HepG2 (cell line): ENCODE measurements around the gene QSOX1. TPM values are rescaled to one million over a fixed set of nuclear protein-coding genes. Genes with fewer than 3 reads are reported as not detected.

ENCODE experiments used
- ATAC-seq: fragments of 200-7000 bp; cut with Tn5 transposase; 3 replicates; pipeline ENCODE4 v1.9.1; 2020; ENCODE audit warnings: mild to moderate bottlenecking, moderate library complexity
- BruUV-seq: library from RNA; stranded (reverse); fragments of 400-500 nt; replicated peaks from 2 replicates; lab custom pipeline; 2021; lab: Mats Ljungman, UMichigan
- CTCF ChIA-PET: fragments of 300-600 bp; formaldehyde crosslinking; extraction: SDS; loops from one replicate; lab custom pipeline; 2021; ENCODE audit warnings: low total read pairs, inconsistent platforms, low intra/inter-chr PET ratio; lab: Yijun Ruan, JAX
- POLR2A ChIA-PET: fragments of 350-600 bp; sonication (Branson Sonifier 250); formaldehyde crosslinking; loops from one replicate; lab custom pipeline; 2020; ENCODE audit warnings: antibody characterized with exemption, inconsistent platforms; lab: Yijun Ruan, JAX
- DNase-seq: peaks from one replicate; pipeline ENCODE4 v3.0.0-alpha.2; 2015; ENCODE audit warnings: low spot score
- FAIRE-seq: peaks from 3 replicates; lab custom pipeline; 2011; peaks lifted over from hg19 to GRCh38; lab: Jason Lieb, UNC
- H2AFZ ChIP-seq: one replicate; pipeline ENCODE4 v1.6.1; 2011; ENCODE audit warnings: low read length, inconsistent platforms
- H3K27ac ChIP-seq: fragments of 300-600 bp; 3 replicates; pipeline ENCODE4 v1.8.0; 2011; ENCODE audit warnings: mixed run types, mild to moderate bottlenecking, mixed read lengths, low read length, inconsistent platforms; ENCODE audit not compliant: insufficient read depth; ENCODE audit errors: extremely low read length
- H3K27me3 ChIP-seq, 2 experiments: fragments of 200-600 bp in 1 of 2; 2 replicates in 1 of 2; 3 replicates in 1 of 2; pipeline versions ENCODE4 v1.6.0 to v1.8.0; 2011; ENCODE audit warnings: low read length in 2 of 2, mild to moderate bottlenecking in 2 of 2, moderate library complexity in 2 of 2, inconsistent platforms in 1 of 2; ENCODE audit not compliant: insufficient read depth in 2 of 2, control insufficient read depth in 1 of 2
- H3K36me3 ChIP-seq, 2 experiments: fragments of 200-600 bp in 1 of 2; replicated peaks in 1 of 2; 2 replicates in 1 of 2; 3 replicates in 1 of 2; pipeline versions ENCODE4 v1.5.1 to v1.8.0; 2011; ENCODE audit warnings: low read length in 2 of 2, inconsistent platforms in 1 of 2; ENCODE audit not compliant: insufficient read depth in 2 of 2, control insufficient read depth in 1 of 2
- H3K4me1 ChIP-seq: 2 replicates; pipeline ENCODE4 v1.5.1; 2012; ENCODE audit warnings: low read length, inconsistent platforms; ENCODE audit not compliant: insufficient read depth
- H3K4me2 ChIP-seq: 2 replicates; pipeline ENCODE4 v1.6.0; 2011; ENCODE audit warnings: low read depth, low read length, inconsistent platforms
- H3K4me3 ChIP-seq, 3 experiments: fragments of 200-600 bp in 1 of 3; sonication (generic), shearing (Covaris generic) in 1 of 3; replicated peaks in 1 of 3; 2 replicates each; pipeline ENCODE4 v1.5.1; 2011 to 2016; ENCODE audit warnings: low read length in 3 of 3, inconsistent platforms in 2 of 3, low read depth in 2 of 3, mild to moderate bottlenecking in 2 of 3, control low read depth in 1 of 3, mixed read lengths in 1 of 3; ENCODE audit not compliant: insufficient read depth in 1 of 3
- H3K79me2 ChIP-seq: one replicate; pipeline ENCODE4 v1.6.1; 2011; ENCODE audit warnings: low read length, inconsistent platforms; ENCODE audit not compliant: insufficient read depth
- H3K9ac ChIP-seq: 2 replicates; pipeline ENCODE4 v1.6.0; 2011; ENCODE audit warnings: mild to moderate bottlenecking, low read depth, low read length, inconsistent platforms; ENCODE audit not compliant: insufficient read depth
- H3K9me3 ChIP-seq: 2 replicates; pipeline ENCODE4 v1.5.1; 2012; ENCODE audit warnings: mild to moderate bottlenecking, low read length
- H4K20me1 ChIP-seq: 2 replicates; pipeline ENCODE4 v1.6.0; 2011; ENCODE audit warnings: inconsistent platforms, mild to moderate bottlenecking, low read length, moderate library complexity; ENCODE audit not compliant: insufficient read depth
- ARID5B ChIP-seq: IDR thresholded peaks from 2 replicates; pipeline ENCODE4 v1.4.0; 2020; ENCODE audit warnings: mild to moderate bottlenecking, missing genetic modification reagents
- ATRX ChIP-seq: sonication (generic); formaldehyde crosslinking; IDR thresholded peaks from 2 replicates; pipeline ENCODE4 v1.4.0; 2020; ENCODE audit warnings: missing genetic modification reagents, borderline replicate concordance
- FIP1L1 ChIP-seq: fragments of 200-400 bp; formaldehyde crosslinking; IDR thresholded peaks from 2 replicates; pipeline ENCODE4 v1.6.1; 2018; ENCODE audit warnings: low read depth, mild to moderate bottlenecking, low read length, moderate library complexity, borderline replicate concordance; ENCODE audit not compliant: insufficient read depth
- FOXM1 ChIP-seq: sonication (generic); formaldehyde crosslinking; IDR thresholded peaks from 2 replicates; pipeline ENCODE4 v1.5.0; 2020; ENCODE audit warnings: missing genetic modification reagents
- GPBP1L1 ChIP-seq: sonication (generic); formaldehyde crosslinking; IDR thresholded peaks from 2 replicates; pipeline ENCODE4 v1.5.0; 2020; ENCODE audit warnings: mild to moderate bottlenecking, missing genetic modification reagents
- HMGA1 ChIP-seq: sonication (generic); formaldehyde crosslinking; conservative IDR thresholded peaks from 2 replicates; pipeline ENCODE4 v1.4.0; 2020; ENCODE audit warnings: missing genetic modification reagents
- MED8 ChIP-seq: sonication (generic); formaldehyde crosslinking; IDR thresholded peaks from 2 replicates; pipeline ENCODE4 v1.8.1; 2023; ENCODE audit warnings: mild to moderate bottlenecking, missing genetic modification reagents; ENCODE audit not compliant: insufficient replicate concordance
- ZNF792 ChIP-seq: IDR thresholded peaks from 2 replicates; pipeline ENCODE4 v1.6.1; 2016
- WGBS: methylation state at CpG from one replicate; pipeline ENCODE4 v1.1.6; 2017; ENCODE audit warnings: low lambda C conversion rate; 5-methylcytosine and 5-hydroxymethylcytosine counted together
- in situ Hi-C: cut with HindIII; loops from 2 replicates; pipeline ENCODE4 v1.10.0; 2017; ENCODE audit warnings: low pct_unique_long_range_greater_than_20kb; ENCODE audit not compliant: extremely low pct_ligation_motif_present
- intact Hi-C: fragments of 100-400 bp; cut with micrococcal nuclease; formaldehyde crosslinking; loops from one replicate; pipeline ENCODE4 v1.10.0; 2022; ENCODE audit not compliant: unreplicated experiment
- polyA plus RNA-seq, 8 experiments: library from polyadenylated mRNA; depleted of rRNA in 3 of 8; stranded (reverse) in 7 of 8; unstranded in 1 of 8; fragments of >200 nt; fragmentation: Illumina TruSeq in 4 of 8; extraction: Trizol in 4 of 8; gene quantifications; 2 replicates each; pipeline versions ENCODE4 v1.2.1 to v1.2.3, GENCODE V29; 2011 to 2016; ENCODE audit warnings: low read depth in 4 of 8, missing spikeins in 1 of 8, mixed read lengths in 1 of 8; ENCODE audit not compliant: insufficient read depth in 1 of 8
- total RNA-seq, 5 experiments: library from RNA; depleted of rRNA; stranded (reverse); fragments of >200 nt; fragmentation: Illumina TruSeq; extraction: Trizol; gene quantifications; 2 replicates each; pipeline ENCODE4 v1.2.3, GENCODE V29; 2016; ENCODE audit warnings: low read depth in 1 of 5

Gene QSOX1
- total and polyA plus RNA-seq, 2 of the 13 experiments (the other 11 are each of a cell fraction or from before 2014, with no cell fraction given) = 6.8 to 40.2 TPM

- ChIA-PET CTCF (no interaction called here), POLR2A (interaction anchor here (0.9 kb wide), 1 partner anchor 10 kb away, joined by 4 read pairs; no protein-coding TSS in a partner anchor)
- DNase-seq (no peak), FAIRE-seq (no peak), ATAC-seq (no peak)
- Histone ChIP-seq H3K4me1 (peaks cover 40% of the 10 kb centered on the region), H3K27me3 (no peaks in the 10 kb centered on the region), H4K20me1 (peaks cover 4% of the 10 kb centered on the region; the same call in 1 of the 2 replicates), H3K27ac (no peak overlapping the region), H3K9me3 (no peaks in the 10 kb centered on the region), H3K79me2 (no peaks in the 10 kb centered on the region), H3K9ac (no peak overlapping the region), H3K36me3 (no peaks in the 10 kb centered on the region), H2AFZ (no peak overlapping the region), H3K4me2 (no peak overlapping the region), H3K4me3 (no peak overlapping the region)
- no TSS peak for BruUV-seq
- WGBS = 85% methylated on average over 5 of the region's 5 CpGs
- in situ Hi-C loops (loop anchor here (10.0 kb wide), 1 partner anchor 292 kb away; the partner anchor contains the start of gene TOR1AIP2), intact Hi-C loops (loop anchor here (5.0 kb wide), 2 partner anchors 49 to 284 kb away; partner anchors contain the start of gene TOR1AIP1)
- no peak for TF ChIP-seq FIP1L1
- no peak for TF ChIP-seq ZNF792 (CRISPR knock-in tag)
- no peak for TF ChIP-seq GPBP1L1 (CRISPR knock-in tag)
- no peak for TF ChIP-seq HMGA1 (CRISPR knock-in tag)
- TF ChIP-seq ATRX (CRISPR knock-in tag) = no peak
- TF ChIP-seq FOXM1 (CRISPR knock-in tag) = no peak
- no peak for TF ChIP-seq MED8 (CRISPR knock-in tag)
- no peak for TF ChIP-seq ARID5B (CRISPR knock-in tag)
These were observed 11.7 kb downstream of the QSOX1 start for GRCh38 chr1:180166436-180166800.
